ENCODE measurements around the gene RSPH3. TPM values are rescaled to one million over a fixed set of nuclear protein-coding genes. Genes with fewer than 3 reads are reported as not detected.
"Not testable (repeated sequence)": the region's sequence is repeated elsewhere in the genome, so short reads cannot be mapped to it uniquely, and the experiment has no call there.

Gene RSPH3
- total RNA-seq, 1 experiment from 2014 or later: 16.6 TPM

- H3K79me2 ChIP-seq (ENCODE audit: low read depth): no peaks in the 10 kb centered on the region
- POLR2A ChIA-PET (ENCODE audit: unreplicated experiment): no interaction called here
- TF ChIP-seq CTCF (conservative IDR thresholded peaks at IDR 0.05): no peak
- no peak for TF ChIP-seq EZH2 (IDR thresholded peaks at IDR 0.05; ENCODE audit: low read depth)
- H3K4me2 ChIP-seq: no peak overlapping the region
- H2AFZ ChIP-seq: no peak overlapping the region
- no peaks in the 10 kb centered on the region for H3K36me3 ChIP-seq (ENCODE audit: low read depth)
- H3K4me1 ChIP-seq (replicated peaks; ENCODE audit: insufficient read depth): peaks cover 9% of the 10 kb centered on the region
- H3K4me3 ChIP-seq: no peak overlapping the region
- peaks cover 5% of the 10 kb centered on the region; the same call in 1 of the 2 replicates for H3F3A ChIP-seq (ENCODE audit: insufficient read depth, low read depth)
- no peak overlapping the region for H3K27ac ChIP-seq
- H4K20me1 ChIP-seq (ENCODE audit: insufficient read depth): no peaks in the 10 kb centered on the region
- H3K27me3 ChIP-seq (ENCODE audit: insufficient read depth, low read depth): no peaks in the 10 kb centered on the region
- DNase-seq: no peak
- intact Hi-C loops (cut with micrococcal nuclease; ENCODE audit: unreplicated experiment): no loop called here
- no peaks in the 10 kb centered on the region for H3K9me2 ChIP-seq (ENCODE audit: insufficient read depth)
- H3K9me3 ChIP-seq (ENCODE audit: insufficient read depth, low read depth): no peaks in the 10 kb centered on the region
- CTCF ChIA-PET: no interaction called here
- no TSS peak for BruUV-seq (replicated peaks)
These were observed 44.7 kb downstream of the RSPH3 start for GRCh38 chr6:158955255-158955654.

GRCh38 chr6:158954753-158955152 is 45.2 kb downstream of the RSPH3 start:
- Histone ChIP-seq H3K27ac (no peak overlapping the region), H3K4me1 (replicated peaks; ENCODE audit: insufficient read depth) (peaks cover 9% of the 10 kb centered on the region), H3K9me2 (ENCODE audit: insufficient read depth) (no peaks in the 10 kb centered on the region), H2AFZ (no peak overlapping the region), H3K4me2 (no peak overlapping the region), H3F3A (ENCODE audit: insufficient read depth, low read depth) (peaks cover 5% of the 10 kb centered on the region; the same call in 1 of the 2 replicates), H3K79me2 (ENCODE audit: low read depth) (no peaks in the 10 kb centered on the region), H3K36me3 (ENCODE audit: low read depth) (no peaks in the 10 kb centered on the region), H3K4me3 (no peak overlapping the region), H3K27me3 (ENCODE audit: insufficient read depth, low read depth) (no peaks in the 10 kb centered on the region), H3K9me3 (ENCODE audit: insufficient read depth, low read depth) (no peaks in the 10 kb centered on the region), H4K20me1 (ENCODE audit: insufficient read depth) (no peaks in the 10 kb centered on the region)
- intact Hi-C loops (cut with micrococcal nuclease; ENCODE audit: unreplicated experiment): no loop called here
- BruUV-seq (replicated peaks): no TSS peak
- ChIA-PET POLR2A (ENCODE audit: unreplicated experiment) (no interaction called here), CTCF (no interaction called here)
- no peak for DNase-seq
- TF ChIP-seq CTCF (conservative IDR thresholded peaks at IDR 0.05): no peak
- TF ChIP-seq EZH2 (IDR thresholded peaks at IDR 0.05; ENCODE audit: low read depth): no peak

GRCh38 chr6:158952011-158952410 is 48.0 kb downstream of the RSPH3 start:
- BruUV-seq (replicated peaks); POLR2A ChIA-PET (ENCODE audit: unreplicated experiment): not testable (repeated sequence)

GRCh38 chr6:158951565-158951964 is 48.4 kb downstream of the RSPH3 start:
- H3K9me3 ChIP-seq (ENCODE audit: insufficient read depth, low read depth); H4K20me1 ChIP-seq (ENCODE audit: insufficient read depth); H2AFZ ChIP-seq; DNase-seq; POLR2A ChIA-PET (ENCODE audit: unreplicated experiment); H3K79me2 ChIP-seq (ENCODE audit: low read depth); H3K36me3 ChIP-seq (ENCODE audit: low read depth); CTCF ChIA-PET; H3F3A ChIP-seq (ENCODE audit: insufficient read depth, low read depth); H3K4me2 ChIP-seq; H3K4me3 ChIP-seq; BruUV-seq (replicated peaks); H3K27ac ChIP-seq; H3K9me2 ChIP-seq (ENCODE audit: insufficient read depth); H3K4me1 ChIP-seq (replicated peaks; ENCODE audit: insufficient read depth); intact Hi-C loops (cut with micrococcal nuclease; ENCODE audit: unreplicated experiment); H3K27me3 ChIP-seq (ENCODE audit: insufficient read depth, low read depth): not testable (repeated sequence)

More at GRCh38 chr6:158952011-158952410, 48.0 kb downstream of the RSPH3 start:
- H3K27ac ChIP-seq; H2AFZ ChIP-seq; intact Hi-C loops (cut with micrococcal nuclease; ENCODE audit: unreplicated experiment); H3K4me1 ChIP-seq (replicated peaks; ENCODE audit: insufficient read depth); H3K27me3 ChIP-seq (ENCODE audit: insufficient read depth, low read depth); H3K79me2 ChIP-seq (ENCODE audit: low read depth); H3F3A ChIP-seq (ENCODE audit: insufficient read depth, low read depth); H3K4me3 ChIP-seq; H3K9me3 ChIP-seq (ENCODE audit: insufficient read depth, low read depth); H3K4me2 ChIP-seq; DNase-seq; H4K20me1 ChIP-seq (ENCODE audit: insufficient read depth); H3K36me3 ChIP-seq (ENCODE audit: low read depth); CTCF ChIA-PET; H3K9me2 ChIP-seq (ENCODE audit: insufficient read depth): not testable (repeated sequence)

Measured in PC-9 (cell line).